GM23338 (cell line): ENCODE results near the gene OPALIN. TPM values are rescaled to one million over a fixed set of nuclear protein-coding genes. Genes with fewer than 3 reads are reported as not detected.

Experiments
- ATAC-seq: fragments of 200-7000 bp; cut with Tn5 transposase; 3 replicates; pipeline ENCODE4 v1.9.1; 2020
- DNase-seq: peaks from one replicate; pipeline ENCODE4 v3.0.0-alpha.2; 2015; ENCODE audit warnings: low spot score
- H2AFZ ChIP-seq: fragments of 200-600 bp; sonication (generic); 2 replicates; pipeline ENCODE4 v1.8.0; 2016; ENCODE audit warnings: antibody characterized with exemption, mild to moderate bottlenecking, moderate library complexity
- H3F3A ChIP-seq: fragments of 200-600 bp; sonication (generic); replicated peaks from 2 replicates; pipeline ENCODE4 v1.8.0; 2017; ENCODE audit warnings: antibody characterized with exemption, mixed run types, low read depth
- H3K27ac ChIP-seq: fragments of 200-600 bp; sonication (generic); 2 replicates; pipeline ENCODE4 v1.6.1; 2016; ENCODE audit warnings: low read depth
- H3K27me3 ChIP-seq: fragments of 200-600 bp; sonication (generic); 2 replicates; pipeline ENCODE4 v1.8.0; 2016; ENCODE audit warnings: mild to moderate bottlenecking, mixed run types, moderate library complexity; ENCODE audit not compliant: insufficient read depth
- H3K36me3 ChIP-seq: fragments of 200-600 bp; sonication (generic); 2 replicates; pipeline ENCODE4 v1.8.0; 2016; ENCODE audit warnings: mild to moderate bottlenecking; ENCODE audit not compliant: insufficient read depth
- H3K4me1 ChIP-seq: fragments of 200-600 bp; sonication (generic); 2 replicates; pipeline ENCODE4 v1.8.0; 2016; ENCODE audit warnings: mild to moderate bottlenecking, moderate library complexity; ENCODE audit not compliant: insufficient read depth
- H3K4me2 ChIP-seq: fragments of 200-600 bp; sonication (generic); 2 replicates; pipeline ENCODE4 v1.7.1; 2017; ENCODE audit warnings: mixed run types
- H3K4me3 ChIP-seq: fragments of 200-600 bp; sonication (generic); 2 replicates; pipeline ENCODE4 v1.6.1; 2016; ENCODE audit warnings: mixed run types
- H3K79me2 ChIP-seq: fragments of 200-600 bp; sonication (generic); replicated peaks from 2 replicates; pipeline ENCODE4 v1.8.0; 2017; ENCODE audit warnings: mild to moderate bottlenecking; ENCODE audit not compliant: insufficient read depth
- H3K9me2 ChIP-seq: fragments of 200-600 bp; sonication (generic); 2 replicates; pipeline ENCODE4 v1.8.0; 2017; ENCODE audit not compliant: insufficient read depth
- H4K20me1 ChIP-seq: fragments of 200-600 bp; sonication (generic); replicated peaks from 2 replicates; pipeline ENCODE4 v1.8.0; 2017; ENCODE audit warnings: mild to moderate bottlenecking; ENCODE audit not compliant: insufficient read depth
- H3K27ac Mint-ChIP-seq: 2 replicates; pipeline ENCODE4 v1.8.0; 2020; ENCODE audit warnings: inconsistent platforms, mild to moderate bottlenecking, moderate library complexity, mixed read lengths
- H3K27me3 Mint-ChIP-seq: 3 replicates; pipeline ENCODE4 v1.8.0; 2022; ENCODE audit warnings: low read depth, mild to moderate bottlenecking, moderate library complexity, mixed read lengths, inconsistent platforms; ENCODE audit not compliant: insufficient read depth, poor library complexity
- H3K36me3 Mint-ChIP-seq: 3 replicates; pipeline ENCODE4 v1.8.0; 2021; ENCODE audit warnings: low read depth, mild to moderate bottlenecking, inconsistent platforms, moderate library complexity, mixed read lengths
- H3K4me1 Mint-ChIP-seq: 3 replicates; pipeline ENCODE4 v1.8.0; 2020; ENCODE audit warnings: mild to moderate bottlenecking, inconsistent platforms, mixed read lengths
- H3K4me3 Mint-ChIP-seq: 3 replicates; pipeline ENCODE4 v1.8.0; 2021; ENCODE audit warnings: moderate library complexity, mild to moderate bottlenecking, inconsistent platforms, mixed read lengths
- H3K9me3 Mint-ChIP-seq: 3 replicates; pipeline ENCODE4 v1.8.0; 2020; ENCODE audit warnings: moderate library complexity, mild to moderate bottlenecking, inconsistent platforms, mixed read lengths
- CREB1 ChIP-seq: fragments of 250-450 bp; sonication (Bioruptor Pico); IDR thresholded peaks from 2 replicates; pipeline ENCODE4 v1.5.0; 2020; ENCODE audit warnings: low read depth, mild to moderate bottlenecking, moderate library complexity
- ETS1 ChIP-seq: IDR thresholded peaks from 2 replicates; pipeline ENCODE4 v1.6.1; 2016; ENCODE audit warnings: antibody characterized with exemption
- EZH2 ChIP-seq: fragments of 200-600 bp; sonication (generic); IDR thresholded peaks from one replicate; pipeline ENCODE4 v1.8.0; 2017; ENCODE audit warnings: antibody characterized with exemption, mild to moderate bottlenecking, low read depth; ENCODE audit not compliant: unreplicated experiment
- EZH2phosphoT487 ChIP-seq: fragments of 200-600 bp; sonication (generic); IDR thresholded peaks from one replicate; pipeline ENCODE4 v1.8.1; 2018; ENCODE audit warnings: antibody characterized with exemption; ENCODE audit not compliant: unreplicated experiment
- JUNB ChIP-seq: IDR thresholded peaks from one replicate; pipeline ENCODE4 v1.6.1; 2016; ENCODE audit warnings: antibody characterized with exemption; ENCODE audit not compliant: unreplicated experiment
- NANOG ChIP-seq: IDR thresholded peaks from 2 replicates; pipeline ENCODE4 v1.6.1; 2016; ENCODE audit warnings: antibody characterized with exemption, borderline replicate concordance
- REST ChIP-seq: IDR thresholded peaks from one replicate; pipeline ENCODE4 v1.6.1; 2018; ENCODE audit warnings: antibody characterized with exemption; ENCODE audit not compliant: unreplicated experiment
- ZNF114 ChIP-seq: fragments of 250-450 bp; sonication (Bioruptor Pico); IDR thresholded peaks from 2 replicates; pipeline ENCODE4 v1.5.0; 2020; ENCODE audit warnings: mild to moderate bottlenecking, moderate library complexity
- ZNF331 ChIP-seq: fragments of 250-450 bp; sonication (Bioruptor Pico); IDR thresholded peaks from 2 replicates; pipeline ENCODE4 v1.5.0; 2020; ENCODE audit warnings: low read depth, mild to moderate bottlenecking, moderate library complexity
- polyA plus RNA-seq: library from polyadenylated mRNA; unstranded; fragments of >200 nt; fragmentation: Nextera tagmentation; extraction: Ambion mirVana; gene quantifications from 2 replicates; pipeline ENCODE4 v1.2.1, GENCODE V29; 2016
- total RNA-seq: library from RNA; depleted of rRNA; stranded (reverse); fragments of >200 nt; shearing (Covaris generic); gene quantifications from 2 replicates; pipeline ENCODE4 v1.2.3, GENCODE V29; 2014

The OPALIN gene
- total and polyA plus RNA-seq, 2 experiments from 2014 or later: not detected

- TF ChIP-seq REST (no peak), NANOG (no peak), ETS1 (no peak), EZH2phosphoT487 (no peak), JUNB (no peak), ZNF114 (CRISPR knock-in tag) (no peak), EZH2 (no peak)
Observed at GRCh38 chr10:96390460-96390864, 31.7 kb upstream of the OPALIN start (continued).

GRCh38 chr10:96389785-96390184, 31.0 kb upstream of the OPALIN start:
- Mint-ChIP-seq H3K27ac (no peak overlapping the region), H3K4me1 (no peaks in the 10 kb centered on the region), H3K36me3 (no peaks in the 10 kb centered on the region), H3K27me3 (peaks cover 3% of the 10 kb centered on the region), H3K9me3 (no peaks in the 10 kb centered on the region), H3K4me3 (no peak overlapping the region)
- Histone ChIP-seq H3K4me1 (no peaks in the 10 kb centered on the region), H3K27ac (no peak overlapping the region), H3K4me3 (no peak overlapping the region), H3K36me3 (no peaks in the 10 kb centered on the region), H4K20me1 (no peaks in the 10 kb centered on the region), H2AFZ (no peak overlapping the region), H3K9me2 (no peaks in the 10 kb centered on the region), H3F3A (no peaks in the 10 kb centered on the region), H3K4me2 (no peak overlapping the region), H3K79me2 (no peaks in the 10 kb centered on the region), H3K27me3 (no peaks in the 10 kb centered on the region)
- ATAC-seq (no peak), DNase-seq (no peak)
- TF ChIP-seq EZH2 (no peak), ZNF331 (CRISPR knock-in tag) (no peak), ETS1 (no peak), ZNF114 (CRISPR knock-in tag) (no peak), CREB1 (CRISPR knock-in tag) (no peak), EZH2phosphoT487 (no peak), REST (no peak), JUNB (no peak)
